ENCODE measurements around the gene COA6. TPM values are rescaled to one million over a fixed set of nuclear protein-coding genes. Genes with fewer than 3 reads are reported as not detected.

COA6 gene
- polyA plus RNA-seq, 1 donor (not counting 4 experiments of a cell fraction or from before 2014, with no cell fraction given), result 36.0 TPM

DNA sequence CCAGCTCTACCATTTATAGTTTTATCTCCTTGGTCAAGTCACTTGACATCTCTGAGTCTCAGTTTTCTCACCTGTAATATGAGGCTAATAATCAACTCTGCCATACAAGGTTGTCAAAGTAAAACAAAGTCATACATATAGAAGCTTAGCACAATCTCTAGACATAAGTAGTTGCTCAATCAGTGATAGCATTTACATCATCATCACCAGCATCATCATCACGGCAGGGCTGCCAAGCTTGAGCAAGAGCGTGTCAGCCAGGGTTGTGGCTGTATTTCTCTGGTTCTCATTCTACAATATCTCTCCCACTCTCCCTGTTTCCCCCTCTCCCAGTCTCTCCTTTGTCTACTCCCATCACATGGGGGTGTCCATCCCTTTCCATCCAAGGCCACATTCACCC is 41.7 kb upstream of the COA6 start:
- Histone ChIP-seq H3K9me1 (ENCODE audit: control insufficient read depth, extremely low read depth, insufficient read depth, low read length) (no peaks in the 10 kb centered on the region), H3K4me1 (ENCODE audit: control insufficient read depth, extremely low read depth, insufficient read depth, low read length) (no peaks in the 10 kb centered on the region), H2AFZ (ENCODE audit: control insufficient read depth, low read length) (no peak overlapping the region), H3K79me2 (ENCODE audit: control insufficient read depth, insufficient read depth, low read length) (no peaks in the 10 kb centered on the region), H3K27me3 (ENCODE audit: control insufficient read depth, extremely low read depth, insufficient read depth, low read length) (no peaks in the 10 kb centered on the region), H3K36me3 (ENCODE audit: control insufficient read depth in 2 of 2, extremely low read depth in 1 of 2, insufficient read depth in 2 of 2, low read length in 2 of 2) (no peaks in the 10 kb centered on the region), H4K20me1 (ENCODE audit: control insufficient read depth, extremely low read depth, insufficient read depth, low read length) (no peaks in the 10 kb centered on the region), H3K9ac (ENCODE audit: control insufficient read depth, extremely low read depth, insufficient read depth, low read length) (no peak overlapping the region), H3K9me3 (ENCODE audit: control insufficient read depth, low read depth, low read length) (no peaks in the 10 kb centered on the region), H3K4me3 (ENCODE audit: control insufficient read depth in 2 of 3, extremely low read depth in 1 of 3, insufficient read depth in 2 of 3, low read depth in 1 of 3, low read length in 3 of 3) (no peak overlapping the region), H3K27ac (ENCODE audit: control insufficient read depth, insufficient read depth, low read length) (no peak overlapping the region), H3K4me2 (ENCODE audit: control insufficient read depth, extremely low read depth, insufficient read depth, low read depth, low read length) (no peak overlapping the region)
- FAIRE-seq, result peak; percentile 41
- DNase-seq (ENCODE audit: low read depth, low spot score), result no peak
- TF ChIP-seq, protein P1, sequence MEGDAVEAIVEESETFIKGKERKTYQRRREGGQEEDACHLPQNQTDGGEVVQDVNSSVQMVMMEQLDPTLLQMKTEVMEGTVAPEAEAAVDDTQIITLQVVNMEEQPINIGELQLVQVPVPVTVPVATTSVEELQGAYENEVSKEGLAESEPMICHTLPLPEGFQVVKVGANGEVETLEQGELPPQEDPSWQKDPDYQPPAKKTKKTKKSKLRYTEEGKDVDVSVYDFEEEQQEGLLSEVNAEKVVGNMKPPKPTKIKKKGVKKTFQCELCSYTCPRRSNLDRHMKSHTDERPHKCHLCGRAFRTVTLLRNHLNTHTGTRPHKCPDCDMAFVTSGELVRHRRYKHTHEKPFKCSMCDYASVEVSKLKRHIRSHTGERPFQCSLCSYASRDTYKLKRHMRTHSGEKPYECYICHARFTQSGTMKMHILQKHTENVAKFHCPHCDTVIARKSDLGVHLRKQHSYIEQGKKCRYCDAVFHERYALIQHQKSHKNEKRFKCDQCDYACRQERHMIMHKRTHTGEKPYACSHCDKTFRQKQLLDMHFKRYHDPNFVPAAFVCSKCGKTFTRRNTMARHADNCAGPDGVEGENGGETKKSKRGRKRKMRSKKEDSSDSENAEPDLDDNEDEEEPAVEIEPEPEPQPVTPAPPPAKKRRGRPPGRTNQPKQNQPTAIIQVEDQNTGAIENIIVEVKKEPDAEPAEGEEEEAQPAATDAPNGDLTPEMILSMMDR (optimal IDR thresholded peaks at IDR 0.05 in 1 of 3, IDR thresholded peaks at IDR 0.05 in 1 of 3, conservative IDR thresholded peaks at IDR 0.05 in 1 of 3; ENCODE audit: extremely low read depth in 1 of 3, insufficient read depth in 2 of 3, low read length in 3 of 3), result no peak
- TF ChIP-seq EZH2 (IDR thresholded peaks at IDR 0.05; ENCODE audit: low read length), result no peak
- dilution Hi-C loops (cut with MboI; ENCODE audit: extremely low pct_ligation_motif_present, low sequenced_read_pairs), result no loop called here

DNA sequence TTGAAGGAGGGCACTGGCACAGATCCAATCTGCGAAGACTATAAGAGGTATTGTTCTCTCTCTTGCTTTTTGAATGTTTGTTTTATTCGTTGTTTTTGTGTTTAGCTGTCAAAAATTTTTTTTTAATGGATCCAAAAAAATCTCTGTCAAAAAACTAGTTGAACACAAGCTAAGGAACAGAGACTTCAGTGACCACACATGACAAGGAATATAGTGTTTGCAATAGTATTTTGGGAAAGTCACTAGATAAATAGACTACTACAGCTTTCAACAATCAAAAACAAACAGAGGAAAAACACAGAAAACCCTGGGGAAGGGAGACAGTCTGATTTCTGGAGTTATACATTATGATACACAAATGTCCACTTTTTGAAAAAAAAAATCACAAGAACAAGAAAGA is 36.9 kb upstream of the COA6 start:
- no peak overlapping the region for H2AFZ ChIP-seq (ENCODE audit: control insufficient read depth, low read length)
- dilution Hi-C loops (cut with MboI; ENCODE audit: extremely low pct_ligation_motif_present, low sequenced_read_pairs), result no loop called here
- no peak overlapping the region for H3K4me2 ChIP-seq (ENCODE audit: control insufficient read depth, extremely low read depth, insufficient read depth, low read depth, low read length)
- H3K9ac ChIP-seq (ENCODE audit: control insufficient read depth, extremely low read depth, insufficient read depth, low read length), result no peak overlapping the region
- TF ChIP-seq, protein P1 (optimal IDR thresholded peaks at IDR 0.05 in 1 of 3, IDR thresholded peaks at IDR 0.05 in 1 of 3, conservative IDR thresholded peaks at IDR 0.05 in 1 of 3; ENCODE audit: extremely low read depth in 1 of 3, insufficient read depth in 2 of 3, low read length in 3 of 3), result no peak
- no peak for TF ChIP-seq EZH2 (IDR thresholded peaks at IDR 0.05; ENCODE audit: low read length)
- DNase-seq (ENCODE audit: low read depth, low spot score) (no peak), FAIRE-seq (no peak)
- H3K9me3 ChIP-seq (ENCODE audit: control insufficient read depth, low read depth, low read length), result no peaks in the 10 kb centered on the region
- H4K20me1 ChIP-seq (ENCODE audit: control insufficient read depth, extremely low read depth, insufficient read depth, low read length), result no peaks in the 10 kb centered on the region
- H3K4me1 ChIP-seq (ENCODE audit: control insufficient read depth, extremely low read depth, insufficient read depth, low read length), result no peaks in the 10 kb centered on the region
- no peak overlapping the region for H3K4me3 ChIP-seq (ENCODE audit: control insufficient read depth in 2 of 3, extremely low read depth in 1 of 3, insufficient read depth in 2 of 3, low read depth in 1 of 3, low read length in 3 of 3)
- H3K9me1 ChIP-seq (ENCODE audit: control insufficient read depth, extremely low read depth, insufficient read depth, low read length), result no peaks in the 10 kb centered on the region
- no peaks in the 10 kb centered on the region for H3K27me3 ChIP-seq (ENCODE audit: control insufficient read depth, extremely low read depth, insufficient read depth, low read length)
- no peak overlapping the region for H3K27ac ChIP-seq (ENCODE audit: control insufficient read depth, insufficient read depth, low read length)
- H3K79me2 ChIP-seq (ENCODE audit: control insufficient read depth, insufficient read depth, low read length), result no peaks in the 10 kb centered on the region
- no peaks in the 10 kb centered on the region for H3K36me3 ChIP-seq (ENCODE audit: control insufficient read depth in 2 of 2, extremely low read depth in 1 of 2, insufficient read depth in 2 of 2, low read length in 2 of 2)

All from keratinocyte (primary cell).